CD14-positive monocyte (primary cell): ENCODE results near the gene DGCR2. TPM values are rescaled to one million over a fixed set of nuclear protein-coding genes. Genes with fewer than 3 reads are reported as not detected.

ENCODE experiments used
- DNase-seq, 3 donors: peaks; one replicate each; pipeline ENCODE4 v3.0.0-alpha.2; 2011 to 2022
- H2AFZ ChIP-seq: 2 replicates; pipeline ENCODE4 v1.6.0; 2012; ENCODE audit warnings: mild to moderate bottlenecking, low read depth, low read length, inconsistent platforms; ENCODE audit not compliant: insufficient read depth, poor library complexity, severe bottlenecking
- H3K27ac ChIP-seq, 2 donors: 1 replicate in 1 of 2; 2 replicates in 1 of 2; pipeline ENCODE4 v1.5.1; 2012 to 2013; ENCODE audit warnings: low read length in 2 of 2, control low read depth in 1 of 2, inconsistent platforms in 1 of 2, low read depth in 1 of 2, mild to moderate bottlenecking in 1 of 2
- H3K27me3 ChIP-seq, 2 donors: one replicate each; pipeline versions ENCODE4 v1.6.0 to v1.6.1; 2011 to 2013; ENCODE audit warnings: low read length in 2 of 2; ENCODE audit not compliant: control insufficient read depth in 2 of 2, insufficient read depth in 2 of 2
- H3K36me3 ChIP-seq, 2 donors: replicated peaks in 1 of 2; 1 replicate in 1 of 2; 2 replicates in 1 of 2; pipeline versions ENCODE4 v1.5.1 to v1.6.1; 2012 to 2013; ENCODE audit warnings: low read length in 2 of 2, control low read depth in 1 of 2, inconsistent platforms in 1 of 2, mild to moderate bottlenecking in 1 of 2; ENCODE audit not compliant: insufficient read depth in 2 of 2, control insufficient read depth in 1 of 2
- H3K4me1 ChIP-seq, 2 donors: 1 replicate in 1 of 2; 2 replicates in 1 of 2; pipeline versions ENCODE4 v1.5.1 to v1.6.1; 2012 to 2013; ENCODE audit warnings: low read length in 2 of 2, control low read depth in 1 of 2, inconsistent platforms in 1 of 2, mild to moderate bottlenecking in 1 of 2, moderate library complexity in 1 of 2; ENCODE audit not compliant: insufficient read depth in 2 of 2, control insufficient read depth in 1 of 2
- H3K4me2 ChIP-seq: replicated peaks from 2 replicates; pipeline ENCODE3; 2012; ENCODE audit warnings: low read length, moderate library complexity, mild to moderate bottlenecking; ENCODE audit not compliant: poor library complexity, severe bottlenecking; ENCODE audit errors: extremely low read depth
- H3K4me3 ChIP-seq, 3 experiments: fragments of 200-600 bp in 1 of 3; sonication (generic) in 1 of 3; replicated peaks in 1 of 3; 1 replicate in 2 of 3; 2 replicates in 1 of 3; pipeline ENCODE4 v1.5.1; 2011 to 2013; ENCODE audit warnings: low read length in 3 of 3, mild to moderate bottlenecking in 3 of 3, control low read depth in 2 of 3, low read depth in 2 of 3, inconsistent platforms in 1 of 3, moderate library complexity in 1 of 3
- H3K79me2 ChIP-seq: 2 replicates; pipeline ENCODE4 v1.6.0; 2012; ENCODE audit warnings: mild to moderate bottlenecking, control low read depth, inconsistent platforms, low read length, moderate library complexity; ENCODE audit not compliant: insufficient read depth
- H3K9ac ChIP-seq: 2 replicates; pipeline ENCODE4 v1.6.0; 2017; ENCODE audit warnings: low read length, mild to moderate bottlenecking; ENCODE audit not compliant: insufficient read depth, poor library complexity, severe bottlenecking
- H3K9me3 ChIP-seq, 2 donors: replicated peaks in 1 of 2; 1 replicate in 1 of 2; 2 replicates in 1 of 2; pipeline versions ENCODE4 v1.5.1 to v1.6.1; 2012 to 2013; ENCODE audit warnings: low read length in 2 of 2, control low read depth in 1 of 2; ENCODE audit not compliant: control insufficient read depth in 1 of 2, insufficient read depth in 1 of 2
- H4K20me1 ChIP-seq: 2 replicates; pipeline ENCODE4 v1.6.0; 2012; ENCODE audit warnings: mild to moderate bottlenecking, low read length, control low read depth, moderate library complexity; ENCODE audit not compliant: insufficient read depth
- H3K27ac Mint-ChIP-seq, 7 donors: one replicate each; pipeline ENCODE4 v1.8.0; 2020; ENCODE audit warnings: mild to moderate bottlenecking in 7 of 7, mixed read lengths in 7 of 7, moderate library complexity in 6 of 7, inconsistent platforms in 2 of 7
- H3K27me3 Mint-ChIP-seq, 3 donors: one replicate each; pipeline ENCODE4 v1.8.0; 2021 to 2022; ENCODE audit warnings: low read depth in 3 of 3, mild to moderate bottlenecking in 3 of 3, mixed read lengths in 3 of 3, moderate library complexity in 3 of 3, inconsistent platforms in 1 of 3
- H3K36me3 Mint-ChIP-seq, 2 donors: one replicate each; pipeline ENCODE4 v1.8.0; 2020; ENCODE audit warnings: mixed read lengths in 2 of 2, inconsistent platforms in 1 of 2, mild to moderate bottlenecking in 1 of 2
- H3K4me1 Mint-ChIP-seq: one replicate; pipeline ENCODE4 v1.8.0; 2020; ENCODE audit warnings: mild to moderate bottlenecking, mixed read lengths
- H3K4me3 Mint-ChIP-seq, 2 donors: one replicate each; pipeline ENCODE4 v1.8.0; 2020; ENCODE audit warnings: mild to moderate bottlenecking in 2 of 2, mixed read lengths in 2 of 2, moderate library complexity in 1 of 2
- H3K9me3 Mint-ChIP-seq, 7 donors: one replicate each; pipeline ENCODE4 v1.8.0; 2020 to 2022; ENCODE audit warnings: mixed read lengths in 7 of 7, mild to moderate bottlenecking in 6 of 7, moderate library complexity in 6 of 7, inconsistent platforms in 2 of 7
- CTCF ChIP-seq: fragments of 200-600 bp; IDR thresholded peaks from one replicate; pipeline ENCODE4 v1.8.0; 2022; ENCODE audit warnings: antibody characterized with exemption, mild to moderate bottlenecking
- WGBS: methylation state at CpG from one replicate; pipeline ENCODE4 v1.1.5; 2013; ENCODE audit warnings: missing lambda C conversion rate; ENCODE audit not compliant: insufficient coverage; 5-methylcytosine and 5-hydroxymethylcytosine counted together
- intact Hi-C, 2 donors: fragments of 100-400 bp; cut with micrococcal nuclease; formaldehyde crosslinking; loops; one replicate each; pipeline versions ENCODE4 v1.15.0 to v1.15.1; 2023
- polyA plus RNA-seq, 3 donors: library from polyadenylated mRNA; depleted of rRNA in 1 of 3; unstranded in 2 of 3; stranded (reverse) in 1 of 3; fragments of 300-500 nt in 2 of 3; fragments of >200 nt in 1 of 3; fragmentation: Illumina TruSeq in 2 of 3; gene quantifications; 1 replicate in 2 of 3; 2 replicates in 1 of 3; pipeline ENCODE4 v1.2.3, GENCODE V29; 2012 to 2021

The DGCR2 gene
- polyA plus RNA-seq, 3 donors: 28.9 to 37.0 (median 36.2) TPM

- Histone ChIP-seq H3K79me2 (no peaks in the 10 kb centered on the region), H3K27me3 (peaks cover 0 to 5% of the 10 kb centered on the region in 2 donors), H3K27ac (no peak overlapping the region), H4K20me1 (no peaks in the 10 kb centered on the region), H3K4me2 (no peak overlapping the region), H3K9me3 (no peaks in the 10 kb centered on the region), H3K4me1 (no peaks in the 10 kb centered on the region), H3K36me3 (no peaks in the 10 kb centered on the region), H3K4me3 (no peak overlapping the region), H2AFZ (no peak overlapping the region), H3K9ac (no peak overlapping the region)
- Mint-ChIP-seq H3K9me3 (no peaks in the 10 kb centered on the region), H3K4me1 (no peaks in the 10 kb centered on the region), H3K27me3 (peaks cover 9 to 29% (median 10%) of the 10 kb centered on the region in 3 donors), H3K27ac (peak overlapping the region in 1 of 7 donors; percentile 25), H3K36me3 (no peaks in the 10 kb centered on the region), H3K4me3 (no peak overlapping the region)
- WGBS: 60% methylated on average over 2 of the region's 7 CpGs
- no peak for TF ChIP-seq CTCF
- no peak for DNase-seq
- intact Hi-C loops: no loop called here
Observed at GRCh38 chr22:19019679-19020032, 102.6 kb downstream of the DGCR2 start.

GRCh38 chr22:19019029-19019678 lies 103.1 kb downstream of the DGCR2 start:
- H3K4me3 Mint-ChIP-seq: peak overlapping the region in 1 of 2 donors; percentile 39
- no peak for TF ChIP-seq CTCF
- Histone ChIP-seq H3K4me2 (no peak overlapping the region), H2AFZ (no peak overlapping the region), H3K4me3 (no peak overlapping the region), H3K27me3 (peaks cover 0 to 5% of the 10 kb centered on the region in 2 donors), H3K9me3 (no peaks in the 10 kb centered on the region), H3K27ac (no peak overlapping the region), H3K4me1 (no peaks in the 10 kb centered on the region), H3K36me3 (no peaks in the 10 kb centered on the region), H4K20me1 (no peaks in the 10 kb centered on the region), H3K9ac (no peak overlapping the region), H3K79me2 (no peaks in the 10 kb centered on the region)
- WGBS: 96% methylated on average over 13 of the region's 19 CpGs
- H3K9me3 Mint-ChIP-seq: no peaks in the 10 kb centered on the region
- DNase-seq: no peak
- no peaks in the 10 kb centered on the region for H3K4me1 Mint-ChIP-seq
- H3K27me3 Mint-ChIP-seq: peaks cover 9 to 30% (median 9%) of the 10 kb centered on the region in 3 donors
- peak overlapping the region in 1 of 7 donors; percentile 48 for H3K27ac Mint-ChIP-seq
- H3K36me3 Mint-ChIP-seq: no peaks in the 10 kb centered on the region
- intact Hi-C loops: no loop called here
